Measurements from ENCODE around the gene SLC25A40. TPM values are rescaled to one million over a fixed set of nuclear protein-coding genes. Genes with fewer than 3 reads are reported as not detected.
"Not testable (repeated sequence)": the region's sequence is repeated elsewhere in the genome, so short reads cannot be mapped to it uniquely, and the experiment has no call there.

The SLC25A40 gene
- total RNA-seq, 1 experiment from 2014 or later: 10.7 TPM

- Histone ChIP-seq H3K4me3 (ENCODE audit: insufficient read depth, low read depth, low read length) (no peak overlapping the region), H3K36me3 (replicated peaks; ENCODE audit: control insufficient read depth, insufficient read depth, low read length) (peaks cover 2% of the 10 kb centered on the region; the same call in 1 of the 2 replicates), H3K27me3 (ENCODE audit: control insufficient read depth, insufficient read depth, low read length) (no peaks in the 10 kb centered on the region)
- no peak for DNase-seq
Observed at GRCh38 chr7:87850836-87851593, 25.1 kb downstream of the SLC25A40 start.

GRCh38 chr7:87837597-87837996, 38.6 kb downstream of the SLC25A40 start:
- H3K4me3 ChIP-seq (ENCODE audit: insufficient read depth, low read depth, low read length): no peak overlapping the region
- DNase-seq: no peak
- no peaks in the 10 kb centered on the region for H3K27me3 ChIP-seq (ENCODE audit: control insufficient read depth, insufficient read depth, low read length)
- no peaks in the 10 kb centered on the region for H3K36me3 ChIP-seq (replicated peaks; ENCODE audit: control insufficient read depth, insufficient read depth, low read length)

GRCh38 chr7:87833130-87833529, 43.0 kb downstream of the SLC25A40 start:
- no peaks in the 10 kb centered on the region for H3K36me3 ChIP-seq (replicated peaks; ENCODE audit: control insufficient read depth, insufficient read depth, low read length)
- no peak for DNase-seq
- no peak overlapping the region for H3K4me3 ChIP-seq (ENCODE audit: insufficient read depth, low read depth, low read length)
- H3K27me3 ChIP-seq (ENCODE audit: control insufficient read depth, insufficient read depth, low read length): no peaks in the 10 kb centered on the region

GRCh38 chr7:87831097-87831496, 45.1 kb downstream of the SLC25A40 start:
- DNase-seq: no peak
- no peak overlapping the region for H3K4me3 ChIP-seq (ENCODE audit: insufficient read depth, low read depth, low read length)
- H3K27me3 ChIP-seq (ENCODE audit: control insufficient read depth, insufficient read depth, low read length): no peaks in the 10 kb centered on the region
- H3K36me3 ChIP-seq (replicated peaks; ENCODE audit: control insufficient read depth, insufficient read depth, low read length): no peaks in the 10 kb centered on the region

GRCh38 chr7:87828383-87828782, 47.8 kb downstream of the SLC25A40 start:
- DNase-seq; H3K36me3 ChIP-seq (replicated peaks; ENCODE audit: control insufficient read depth, insufficient read depth, low read length); H3K27me3 ChIP-seq (ENCODE audit: control insufficient read depth, insufficient read depth, low read length); H3K4me3 ChIP-seq (ENCODE audit: insufficient read depth, low read depth, low read length): not testable (repeated sequence)

- DNase-seq; H3K27me3 ChIP-seq (ENCODE audit: control insufficient read depth, insufficient read depth, low read length); H3K36me3 ChIP-seq (replicated peaks; ENCODE audit: control insufficient read depth, insufficient read depth, low read length): not testable (repeated sequence)
Observed at GRCh38 chr7:87825369-87825768, 50.8 kb downstream of the SLC25A40 start.

GRCh38 chr7:87822056-87822455, 54.1 kb downstream of the SLC25A40 start:
- DNase-seq; H3K36me3 ChIP-seq (replicated peaks; ENCODE audit: control insufficient read depth, insufficient read depth, low read length); H3K27me3 ChIP-seq (ENCODE audit: control insufficient read depth, insufficient read depth, low read length); H3K4me3 ChIP-seq (ENCODE audit: insufficient read depth, low read depth, low read length): not testable (repeated sequence)

More at GRCh38 chr7:87825369-87825768, 50.8 kb downstream of the SLC25A40 start:
- not testable (repeated sequence) for H3K4me3 ChIP-seq (ENCODE audit: insufficient read depth, low read depth, low read length)

- Histone ChIP-seq H3K36me3 (replicated peaks; ENCODE audit: control insufficient read depth, insufficient read depth, low read length) (no peaks in the 10 kb centered on the region), H3K27me3 (ENCODE audit: control insufficient read depth, insufficient read depth, low read length) (no peaks in the 10 kb centered on the region), H3K4me3 (ENCODE audit: insufficient read depth, low read depth, low read length) (no peak overlapping the region)
- DNase-seq: no peak
Observed at GRCh38 chr7:87818336-87818735, 57.8 kb downstream of the SLC25A40 start.

GRCh38 chr7:87816389-87816788, 59.8 kb downstream of the SLC25A40 start:
- no peak overlapping the region for H3K4me3 ChIP-seq (ENCODE audit: insufficient read depth, low read depth, low read length)
- DNase-seq: no peak
- H3K36me3 ChIP-seq (replicated peaks; ENCODE audit: control insufficient read depth, insufficient read depth, low read length): no peaks in the 10 kb centered on the region
- no peaks in the 10 kb centered on the region for H3K27me3 ChIP-seq (ENCODE audit: control insufficient read depth, insufficient read depth, low read length)

GRCh38 chr7:87810726-87811125, 65.4 kb downstream of the SLC25A40 start:
- Histone ChIP-seq H3K36me3 (replicated peaks; ENCODE audit: control insufficient read depth, insufficient read depth, low read length) (no peaks in the 10 kb centered on the region), H3K4me3 (ENCODE audit: insufficient read depth, low read depth, low read length) (no peak overlapping the region), H3K27me3 (ENCODE audit: control insufficient read depth, insufficient read depth, low read length) (no peaks in the 10 kb centered on the region)
- no peak for DNase-seq

GRCh38 chr7:87810130-87810529, 66.0 kb downstream of the SLC25A40 start:
- peak; percentile 27 for DNase-seq
- no peaks in the 10 kb centered on the region for H3K36me3 ChIP-seq (replicated peaks; ENCODE audit: control insufficient read depth, insufficient read depth, low read length)
- no peak overlapping the region for H3K4me3 ChIP-seq (ENCODE audit: insufficient read depth, low read depth, low read length)
- no peaks in the 10 kb centered on the region for H3K27me3 ChIP-seq (ENCODE audit: control insufficient read depth, insufficient read depth, low read length)

- Histone ChIP-seq H3K27me3 (ENCODE audit: control insufficient read depth, insufficient read depth, low read length) (no peaks in the 10 kb centered on the region), H3K36me3 (replicated peaks; ENCODE audit: control insufficient read depth, insufficient read depth, low read length) (no peaks in the 10 kb centered on the region), H3K4me3 (ENCODE audit: insufficient read depth, low read depth, low read length) (no peak overlapping the region)
- DNase-seq: no peak
Observed at GRCh38 chr7:87806150-87806549, 70.0 kb downstream of the SLC25A40 start.

- peak; percentile 8 for DNase-seq
- Histone ChIP-seq H3K36me3 (replicated peaks; ENCODE audit: control insufficient read depth, insufficient read depth, low read length) (no peaks in the 10 kb centered on the region), H3K27me3 (ENCODE audit: control insufficient read depth, insufficient read depth, low read length) (no peaks in the 10 kb centered on the region), H3K4me3 (ENCODE audit: insufficient read depth, low read depth, low read length) (no peak overlapping the region)
Observed at GRCh38 chr7:87797798-87798403, 78.3 kb downstream of the SLC25A40 start.

- Histone ChIP-seq H3K4me3 (ENCODE audit: insufficient read depth, low read depth, low read length) (no peak overlapping the region), H3K36me3 (replicated peaks; ENCODE audit: control insufficient read depth, insufficient read depth, low read length) (no peaks in the 10 kb centered on the region), H3K27me3 (ENCODE audit: control insufficient read depth, insufficient read depth, low read length) (no peaks in the 10 kb centered on the region)
- DNase-seq: no peak
Observed at GRCh38 chr7:87797395-87797794, 78.8 kb downstream of the SLC25A40 start.

GRCh38 chr7:87785368-87785995, 90.7 kb downstream of the SLC25A40 start:
- Histone ChIP-seq H3K36me3 (replicated peaks; ENCODE audit: control insufficient read depth, insufficient read depth, low read length) (no peaks in the 10 kb centered on the region), H3K27me3 (ENCODE audit: control insufficient read depth, insufficient read depth, low read length) (no peaks in the 10 kb centered on the region), H3K4me3 (ENCODE audit: insufficient read depth, low read depth, low read length) (no peak overlapping the region)
- DNase-seq: no peak

All from H7 (cell line).